Choroid plexus epithelial cell (primary cell): ENCODE results near the gene TCF4.

Source experiments
- DNase-seq: peaks from one replicate; pipeline ENCODE4 v3.0.0-alpha.2; 2010; ENCODE audit warnings: low read depth
- H3K4me3 ChIP-seq: 2 replicates; pipeline ENCODE4 v1.5.1; 2011; ENCODE audit warnings: low read depth, mild to moderate bottlenecking, control low read depth, low read length, moderate library complexity
- CTCF ChIP-seq: conservative IDR thresholded peaks from 2 replicates; pipeline ENCODE4 v1.5.1; 2011; ENCODE audit warnings: low read depth, mild to moderate bottlenecking, control low read depth, inconsistent platforms, low read length, moderate library complexity

Gene TCF4

GRCh38 chr18:55319459-55320193 is 268.4 kb downstream of the TCF4 start:
- no peak for TF ChIP-seq CTCF
- DNase-seq: peak; percentile 68
- peak overlapping the region; percentile 71 for H3K4me3 ChIP-seq

- peak; percentile 87 for DNase-seq
- no peak for TF ChIP-seq CTCF
- H3K4me3 ChIP-seq: peak overlapping the region; percentile 71
Measured at GRCh38 chr18:55318951-55319441, 269.0 kb downstream of the TCF4 start.

GRCh38 chr18:55317864-55318263 is 270.1 kb downstream of the TCF4 start:
- peak; percentile 28 for DNase-seq
- no peak for TF ChIP-seq CTCF
- peak overlapping the region; percentile 1 for H3K4me3 ChIP-seq

GRCh38 chr18:55317324-55317723 is 270.7 kb downstream of the TCF4 start:
- no peak for DNase-seq
- TF ChIP-seq CTCF: no peak
- H3K4me3 ChIP-seq: no peak overlapping the region

- peak; percentile 30 for DNase-seq
- no peak overlapping the region for H3K4me3 ChIP-seq
- TF ChIP-seq CTCF: no peak
Measured at GRCh38 chr18:55316486-55317184, 271.4 kb downstream of the TCF4 start.

GRCh38 chr18:55314615-55315237 is 273.3 kb downstream of the TCF4 start:
- TF ChIP-seq CTCF: no peak
- DNase-seq: no peak
- no peak overlapping the region for H3K4me3 ChIP-seq
